Kidney glomerular epithelial cell (primary cell): ENCODE data around the gene RBM8A.

ENCODE experiments used
- DNase-seq: peaks from one replicate; lab custom pipeline; 2025; lab: John Stamatoyannopoulos, UW

RBM8A gene

DNA sequence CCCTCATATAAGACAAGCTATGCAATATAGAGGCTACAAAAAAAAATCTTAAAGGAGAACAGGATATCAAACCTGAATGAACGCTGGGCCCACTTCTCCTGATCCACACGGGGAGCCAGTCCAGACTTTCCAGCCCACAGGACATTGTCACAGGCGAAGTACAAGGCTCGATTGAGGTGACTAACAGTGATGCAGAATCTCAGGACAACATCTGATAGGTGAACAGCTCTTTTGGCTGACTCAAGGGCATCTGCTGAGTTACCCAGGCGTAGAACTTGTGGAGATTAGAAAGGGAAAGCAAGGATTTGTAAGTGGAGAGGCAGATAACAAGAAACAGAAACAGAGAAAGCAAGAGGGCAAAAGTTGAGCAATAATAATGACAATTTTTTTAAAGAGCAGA is 10.5 kb downstream of the RBM8A start:
- DNase-seq: no peak

DNA sequence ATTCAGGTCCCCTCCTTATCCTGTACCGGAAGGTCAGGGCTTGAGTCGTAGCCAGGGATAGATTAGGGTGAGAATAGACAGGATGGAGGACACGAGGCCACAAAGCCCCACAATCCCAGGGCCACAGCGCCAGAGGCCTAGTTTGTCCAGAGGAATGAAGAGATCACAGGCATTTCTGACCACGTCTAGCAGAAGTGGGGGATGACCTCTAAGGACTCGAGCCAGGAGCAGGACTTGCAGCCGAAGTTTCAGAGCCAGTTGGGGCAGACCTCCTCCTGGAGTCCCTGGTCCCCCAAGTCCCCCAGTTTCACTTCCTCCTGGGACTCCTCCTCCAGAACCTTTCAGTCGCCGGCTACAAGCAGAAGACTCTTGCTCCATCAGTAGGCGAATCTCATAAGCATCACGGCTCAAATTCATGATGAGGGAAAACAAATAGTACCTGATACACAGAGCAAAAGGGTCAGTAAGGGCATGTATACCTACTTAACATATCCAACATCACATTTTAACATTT is 15.1 kb downstream of the RBM8A start:
- no peak for DNase-seq

DNA sequence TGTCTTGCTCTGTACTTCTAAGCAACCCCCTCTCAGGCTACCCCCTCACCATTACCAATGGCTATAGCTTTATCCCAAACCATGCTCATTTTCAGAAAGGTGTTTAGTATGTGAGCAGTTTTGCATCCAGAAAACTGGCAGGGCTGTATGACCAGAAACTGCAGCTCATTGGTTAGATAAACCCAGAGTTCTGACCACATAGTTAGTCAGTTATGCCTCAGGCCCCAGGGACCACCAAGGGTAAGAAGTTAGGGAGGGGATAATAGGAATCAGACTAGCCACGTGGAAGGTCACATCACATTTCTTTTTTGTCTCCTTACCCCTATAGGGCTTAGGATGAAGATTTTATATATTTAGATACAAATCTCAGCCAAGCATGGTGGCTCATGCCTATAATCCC is 18.6 kb downstream of the RBM8A start:
- DNase-seq: no peak

DNA sequence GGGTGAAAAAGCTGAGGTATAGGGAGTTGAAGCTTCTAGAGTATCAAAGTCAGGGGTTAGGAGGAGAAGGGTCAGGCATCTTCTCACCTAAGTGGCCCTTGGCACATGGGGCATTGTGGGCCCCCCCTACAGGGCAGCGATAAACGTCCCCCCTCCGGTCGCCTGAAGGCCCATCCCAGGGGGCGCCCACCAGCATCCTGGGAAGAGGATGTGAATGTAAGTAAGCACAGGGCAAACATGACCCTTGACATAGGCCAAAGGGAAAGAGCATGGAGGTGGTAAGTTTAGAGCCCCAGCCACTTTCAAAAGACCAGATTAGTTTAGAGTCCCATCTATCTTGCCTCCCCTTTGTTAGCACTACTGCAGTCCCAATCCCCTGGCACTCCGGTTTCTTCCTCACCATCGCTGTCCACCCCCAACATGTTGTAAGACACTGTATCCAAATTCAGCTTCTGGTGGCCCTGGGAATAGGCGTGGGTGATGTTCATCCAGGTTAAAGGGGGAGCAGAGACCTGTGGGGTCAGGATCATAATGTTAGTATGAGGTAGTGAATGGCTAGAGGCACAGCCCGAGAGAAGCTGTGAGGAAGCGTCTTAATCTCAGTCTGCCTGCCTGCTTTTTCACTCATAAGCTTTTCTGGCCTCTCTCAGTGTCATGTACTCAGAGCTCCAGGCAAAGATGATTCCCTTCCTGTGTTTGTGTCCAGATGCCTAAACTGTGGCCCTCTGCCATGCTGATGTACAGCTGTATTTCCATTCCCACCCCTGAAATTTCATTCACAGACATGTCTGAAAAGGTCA is 20.1 kb downstream of the RBM8A start:
- DNase-seq: no peak

- DNase-seq: no peak
These were observed 25.8 kb downstream of the RBM8A start for GRCh38 chr1:145901312-145902021.

DNA sequence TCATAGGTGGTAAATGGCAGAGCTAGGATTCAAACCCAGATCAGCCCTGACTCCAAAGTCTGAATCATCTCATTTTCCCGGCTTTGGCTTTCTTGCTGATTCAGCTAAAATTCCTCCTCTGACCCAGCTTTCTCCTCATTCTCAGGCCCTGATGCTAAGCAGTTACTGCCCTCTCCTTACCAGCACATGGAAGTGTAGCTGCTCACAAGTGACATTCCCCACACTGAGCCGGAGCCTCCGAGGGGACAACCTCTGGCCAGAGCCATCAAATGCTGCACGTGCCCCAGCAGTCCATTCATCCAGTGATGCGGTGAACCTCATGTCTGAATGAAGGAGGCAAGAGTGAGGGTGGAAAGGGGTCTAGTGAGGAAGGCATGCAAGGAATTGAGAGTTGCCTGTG is 28.5 kb downstream of the RBM8A start:
- DNase-seq: no peak

DNA sequence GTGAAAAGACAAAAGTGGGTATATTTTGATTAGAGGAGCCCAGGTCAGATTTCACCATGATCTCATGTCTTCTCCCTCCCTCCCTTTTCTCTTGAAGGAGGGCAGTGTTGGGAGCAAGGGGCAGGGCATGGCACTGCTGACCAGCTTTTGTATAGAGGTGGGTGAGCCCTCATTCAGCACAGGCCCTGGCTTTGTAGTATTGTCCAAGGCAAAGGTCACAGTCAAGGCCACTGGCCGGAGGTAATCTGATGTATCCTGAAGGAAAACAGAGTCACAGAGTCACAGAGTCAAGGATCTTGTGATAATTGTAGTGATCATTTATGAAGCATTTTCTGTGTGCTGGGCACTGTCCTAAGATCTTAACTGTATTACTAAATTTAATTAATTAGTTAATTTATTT is 29.3 kb downstream of the RBM8A start:
- DNase-seq: no peak

DNA sequence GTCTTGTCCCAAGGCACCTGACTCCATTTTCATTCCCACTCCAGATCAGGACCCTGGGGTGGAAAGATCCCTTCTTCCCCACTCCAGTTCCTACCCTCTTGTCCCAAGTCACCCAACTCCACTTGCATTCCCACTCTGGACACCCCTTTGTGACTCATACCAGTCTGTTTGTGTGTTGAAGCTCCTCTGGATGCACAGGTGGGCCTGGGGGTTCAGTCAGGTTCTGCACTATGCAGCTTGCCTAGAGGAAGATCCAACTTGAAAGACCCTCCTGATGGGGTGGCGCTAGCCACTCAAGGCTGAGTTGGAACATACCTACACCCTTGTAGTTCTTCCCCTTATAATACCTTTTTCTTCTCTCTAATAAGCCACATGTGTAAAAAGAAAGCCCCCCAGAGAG is 31.8 kb downstream of the RBM8A start:
- no peak for DNase-seq

DNA sequence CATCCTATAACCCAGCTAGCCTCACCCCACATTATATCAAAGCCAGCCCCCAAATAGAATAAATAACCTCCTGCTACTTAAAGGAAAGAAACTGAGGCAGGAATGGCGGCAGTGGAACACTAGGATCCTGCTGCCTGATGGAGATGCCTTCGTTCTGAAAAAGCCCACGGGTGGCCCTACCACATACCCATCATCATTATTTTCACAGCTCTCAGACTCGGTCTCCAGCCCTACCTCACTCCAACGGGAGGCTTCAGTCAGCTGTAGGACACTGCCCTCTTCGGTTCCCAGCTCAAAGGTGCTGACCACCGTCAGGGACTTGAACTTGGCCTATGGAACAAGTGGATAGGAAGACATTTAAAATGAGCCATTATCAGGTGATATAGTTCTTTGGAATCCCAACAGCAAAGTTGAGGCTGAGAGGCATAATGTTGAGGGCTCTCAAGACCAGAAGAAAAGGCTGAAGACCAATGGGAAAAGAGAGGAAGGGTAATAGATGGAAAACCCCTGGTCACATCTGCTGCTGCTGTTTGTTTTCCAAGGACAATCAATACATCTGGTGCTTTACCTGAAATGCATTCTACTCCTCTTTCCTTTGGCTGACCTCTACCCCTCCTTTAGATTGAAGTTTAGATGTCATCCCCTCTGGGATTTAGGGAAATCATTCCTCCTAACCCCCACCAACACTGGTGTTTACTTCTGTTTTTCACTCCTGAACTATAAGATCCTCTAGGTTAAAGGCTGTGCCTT is 33.8 kb downstream of the RBM8A start:
- DNase-seq: no peak

DNA sequence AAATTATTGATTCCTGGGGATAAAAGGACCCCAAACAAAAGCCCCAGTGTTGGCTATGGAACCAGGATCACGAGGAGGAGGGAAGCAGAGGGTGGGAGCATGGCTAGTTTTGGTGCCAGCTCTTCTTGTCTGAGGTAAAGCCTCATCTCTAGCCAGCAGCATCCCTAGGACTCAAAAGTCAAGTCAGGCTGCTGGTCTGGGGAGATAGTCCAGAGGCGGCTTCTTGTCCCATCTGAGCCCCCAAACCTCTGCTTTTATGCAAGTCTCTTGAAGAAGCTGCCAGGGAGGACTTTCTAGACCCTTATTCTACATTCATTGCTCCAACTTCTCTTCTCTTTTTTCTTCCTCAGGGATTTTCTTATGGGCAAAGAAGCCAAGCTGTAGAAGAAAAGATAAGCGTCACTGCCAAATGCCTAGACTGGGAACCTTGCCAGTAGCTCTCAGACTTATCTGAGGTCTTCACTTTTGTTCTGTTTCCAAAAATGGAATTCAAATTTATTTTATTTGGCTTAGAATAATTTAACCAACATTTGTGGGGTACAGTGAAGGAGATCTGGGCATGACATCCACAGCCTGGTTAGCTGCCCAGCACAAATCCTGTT is 34.7 kb downstream of the RBM8A start:
- DNase-seq: no peak

- peak; percentile 100 for DNase-seq
These were observed 35.4 kb downstream of the RBM8A start for GRCh38 chr1:145891587-145892485.

DNA sequence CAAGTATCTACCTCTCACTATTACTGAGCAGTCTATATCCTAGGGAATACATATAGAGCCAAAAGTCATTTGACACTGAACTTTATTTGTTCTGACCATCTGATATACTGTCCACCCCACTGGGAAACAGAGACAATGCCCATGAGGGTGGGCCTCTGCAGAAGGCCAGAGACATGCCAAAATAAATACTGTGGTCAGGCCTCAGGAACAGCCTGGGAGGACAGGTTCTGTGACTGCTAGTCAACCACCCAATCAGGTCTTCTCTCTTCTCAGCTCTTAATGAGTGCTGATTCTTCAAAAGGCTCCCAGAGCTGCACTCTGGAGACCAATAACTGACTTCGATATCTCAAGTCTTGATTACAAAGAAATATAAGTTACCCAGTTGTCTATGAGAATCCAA is 36.1 kb downstream of the RBM8A start:
- peak; percentile 34 for DNase-seq

GRCh38 chr1:145889722-145890121 is 37.6 kb downstream of the RBM8A start:
- DNase-seq: no peak

DNA sequence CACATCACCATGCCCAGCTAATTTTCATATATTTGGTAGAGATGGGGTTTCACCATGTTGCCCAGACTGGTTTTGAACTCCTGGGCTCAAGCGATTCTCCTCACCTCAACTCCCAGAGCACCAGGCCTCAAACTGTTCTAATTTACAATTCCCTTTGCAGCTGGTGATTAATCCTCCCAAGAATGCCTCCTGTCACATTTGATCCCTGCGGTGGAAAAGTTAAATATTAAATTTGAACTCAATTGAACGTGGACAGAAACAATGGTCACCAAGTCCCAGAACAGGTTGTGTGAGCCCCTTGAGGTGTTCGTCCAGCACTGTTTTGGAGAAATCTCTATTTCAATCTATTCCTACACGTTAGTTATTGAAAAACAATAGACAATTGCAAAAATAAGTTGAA is 39.7 kb downstream of the RBM8A start:
- DNase-seq: peak; percentile 87

DNA sequence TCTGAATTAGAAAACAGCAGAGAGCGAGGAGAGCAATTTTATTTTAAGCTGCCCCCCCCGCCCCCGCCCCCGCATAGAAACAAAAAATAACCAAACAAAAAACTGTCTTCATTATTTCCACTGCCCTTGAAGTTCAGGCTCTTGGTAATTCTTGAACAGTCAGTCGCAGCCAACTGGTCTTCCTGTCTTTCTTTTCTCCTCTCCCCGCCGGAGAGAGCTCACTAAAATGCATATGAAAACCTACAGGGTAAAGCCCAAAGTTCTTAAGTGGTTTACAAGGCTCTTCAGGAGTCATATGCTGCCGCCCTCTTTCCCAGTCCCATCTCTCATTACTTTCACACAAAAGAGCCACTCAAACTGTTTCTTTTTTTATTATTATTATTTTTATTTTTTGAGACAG is 40.5 kb downstream of the RBM8A start:
- DNase-seq: no peak

DNA sequence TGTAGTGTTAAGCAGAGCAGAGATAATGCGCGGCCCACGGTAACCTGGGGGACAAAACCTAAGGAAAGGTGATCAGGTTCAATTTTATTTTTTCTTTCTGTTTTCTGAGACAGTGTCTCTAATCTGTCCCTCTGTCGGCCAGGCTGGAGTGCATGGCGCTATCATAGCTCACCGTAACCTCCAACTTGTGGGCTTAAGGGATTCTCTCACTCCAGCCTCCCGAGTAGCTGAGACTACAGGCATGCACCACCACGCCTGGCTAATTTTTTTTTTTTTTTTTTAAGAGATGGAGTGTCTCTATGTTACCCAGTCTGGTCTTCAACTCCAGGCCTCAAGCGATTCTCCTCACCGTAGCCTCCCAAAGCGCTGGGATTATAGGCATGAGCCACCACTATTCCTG is 40.9 kb downstream of the RBM8A start:
- no peak for DNase-seq

- DNase-seq: peak; percentile 41
These were observed 41.5 kb downstream of the RBM8A start, which contains the start of gene ANKRD35 for GRCh38 chr1:145885738-145886287. TSS of gene ANKRD35 (minus strand) at chr1:145885866. CDS start at chr1:145885758, 108 bp downstream.

GRCh38 chr1:145884675-145885074 is 42.6 kb downstream of the RBM8A start:
- DNase-seq: no peak

DNA sequence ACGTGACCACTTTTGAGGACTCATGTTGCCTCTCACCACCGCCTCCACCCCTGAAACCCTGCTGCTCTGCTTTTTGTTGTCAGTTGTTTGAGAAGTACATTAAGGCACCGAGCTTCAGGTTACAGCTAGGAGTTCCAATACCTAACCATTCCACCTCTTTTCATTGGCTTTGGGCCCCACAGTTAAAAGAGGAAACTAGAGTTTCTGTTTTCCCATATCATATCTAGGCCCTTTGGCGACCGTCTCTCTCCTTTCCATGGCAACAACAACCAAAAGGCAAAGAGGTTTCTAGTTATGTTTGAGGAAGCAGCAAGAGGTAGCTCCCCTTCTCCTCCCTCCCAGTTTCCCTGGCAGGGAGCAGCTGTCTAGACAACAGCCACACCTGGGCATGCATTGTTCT is 47.5 kb downstream of the RBM8A start:
- no peak for DNase-seq

DNA sequence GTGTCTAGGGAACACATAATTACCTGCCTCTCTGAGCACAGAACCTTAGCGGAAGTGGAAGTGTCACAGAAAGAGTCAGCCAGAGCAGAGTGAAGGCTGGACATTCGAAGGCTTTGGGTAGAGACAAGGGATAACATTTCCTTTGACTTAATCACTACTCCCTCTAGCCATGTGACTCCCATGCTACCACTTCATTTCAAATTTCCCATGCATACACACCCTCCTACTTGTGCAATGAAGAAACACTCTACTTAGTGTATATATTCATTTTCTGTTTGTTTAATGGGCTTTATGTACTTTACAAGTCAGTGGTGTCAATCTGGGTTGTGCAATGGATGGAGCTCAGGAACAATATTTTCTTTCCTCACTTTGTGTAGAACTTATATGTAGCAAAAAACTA is 48.6 kb downstream of the RBM8A start:
- DNase-seq: no peak
